HK-2 (cell line): ENCODE data around the gene ZBTB21.

Source experiments
- DNase-seq: peaks from one replicate; pipeline ENCODE4 v3.0.0-alpha.2; 2018; ENCODE audit not compliant: unreplicated experiment

Gene ZBTB21

GRCh38 chr21:42009831-42010506 is at the start of gene ZBTB21:
ZBTB21 (minus strand) TSS chr21:42010360; CDS start chr21:41994095, 16,265 bp downstream.
- peak; percentile 94 for DNase-seq

- DNase-seq = no peak
Measured at GRCh38 chr21:42059721-42060120, 49.6 kb upstream of the ZBTB21 start.

DNA sequence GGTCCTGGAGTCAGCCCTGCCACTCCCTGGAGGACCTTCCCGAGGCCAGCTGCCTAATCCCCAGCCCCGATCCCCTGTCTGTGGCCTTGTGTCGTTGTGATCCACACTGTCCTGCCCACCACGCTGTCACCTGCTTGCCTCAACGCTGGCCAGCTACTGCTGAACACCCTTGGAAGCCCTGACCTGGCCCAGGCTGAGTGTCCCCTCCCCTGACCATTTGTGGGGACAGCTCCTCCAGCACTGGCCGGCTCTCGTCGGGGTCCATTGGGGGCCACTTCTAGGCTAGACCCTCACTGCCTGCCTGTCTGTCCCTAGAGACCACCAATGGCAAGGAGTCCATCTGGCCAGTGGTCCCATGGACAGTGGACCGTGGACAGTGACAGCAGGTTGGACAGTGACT is 49.0 kb upstream of the ZBTB21 start:
- no peak for DNase-seq

GRCh38 chr21:42058631-42059111 is 48.5 kb upstream of the ZBTB21 start:
- DNase-seq = no peak

DNA sequence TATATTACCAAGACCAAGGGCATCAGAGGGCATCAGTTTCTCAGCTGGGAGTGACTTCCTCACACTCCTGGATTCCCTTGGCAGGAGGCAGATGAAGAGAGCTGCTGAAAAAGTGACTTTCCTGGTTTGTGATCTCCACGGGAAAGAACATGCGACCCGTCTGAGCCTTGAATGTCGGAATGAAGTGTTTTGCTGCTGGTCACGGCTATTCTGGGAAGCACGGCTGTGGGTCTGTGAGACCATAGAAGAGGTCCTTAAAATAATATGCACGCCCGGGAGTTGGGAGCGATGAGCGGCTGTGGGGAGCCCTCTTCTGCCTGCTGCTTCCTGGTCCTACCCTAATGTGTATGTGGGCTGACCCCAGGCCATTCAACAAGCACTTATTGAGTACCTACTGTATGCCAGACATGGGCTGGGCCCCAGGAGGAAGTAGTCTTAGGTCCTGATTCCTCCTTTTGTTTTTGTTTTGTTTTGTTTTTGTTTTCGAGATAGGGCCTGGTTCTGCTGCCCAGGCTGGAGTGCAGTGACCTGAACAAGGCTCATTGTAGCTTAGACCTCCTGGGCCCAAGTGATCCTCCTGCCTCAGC is 47.8 kb upstream of the ZBTB21 start:
- no peak for DNase-seq

DNA sequence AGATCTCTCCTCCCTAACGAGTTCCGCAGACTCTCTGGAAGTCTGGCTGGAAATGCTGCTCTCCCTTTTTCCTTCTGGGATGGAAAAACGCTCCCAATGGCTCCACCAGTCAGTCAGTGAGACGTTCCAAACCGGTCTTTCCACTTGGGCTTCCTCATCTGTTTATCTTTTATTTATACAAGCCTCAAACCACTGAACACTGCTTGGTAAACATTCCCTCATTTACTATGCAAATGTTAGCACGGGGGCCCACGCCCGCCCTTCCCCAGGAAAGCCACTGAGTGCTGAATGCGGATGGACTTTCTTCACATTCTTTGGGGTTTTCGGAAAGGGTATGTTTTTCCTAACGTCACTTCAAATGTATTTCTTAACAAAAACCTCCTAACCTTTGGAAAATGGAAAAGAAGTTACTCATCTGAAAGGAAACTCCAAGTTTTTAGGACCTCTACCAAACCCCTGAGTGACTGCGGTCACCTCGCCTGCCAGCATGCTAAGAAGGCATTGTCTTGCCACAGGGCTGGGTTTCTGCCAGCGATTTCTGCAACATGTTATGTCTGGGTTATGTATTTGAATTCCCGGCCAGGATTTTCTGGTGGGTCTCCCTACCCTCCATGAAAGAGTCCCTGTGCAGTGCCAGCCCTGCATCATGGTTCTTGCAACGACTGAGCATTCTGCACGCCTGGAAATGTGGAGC is 47.0 kb upstream of the ZBTB21 start:
- DNase-seq = no peak

GRCh38 chr21:42056468-42056867 is 46.3 kb upstream of the ZBTB21 start:
- no peak for DNase-seq

GRCh38 chr21:42055425-42055824 is 45.3 kb upstream of the ZBTB21 start:
- DNase-seq = no peak

DNA sequence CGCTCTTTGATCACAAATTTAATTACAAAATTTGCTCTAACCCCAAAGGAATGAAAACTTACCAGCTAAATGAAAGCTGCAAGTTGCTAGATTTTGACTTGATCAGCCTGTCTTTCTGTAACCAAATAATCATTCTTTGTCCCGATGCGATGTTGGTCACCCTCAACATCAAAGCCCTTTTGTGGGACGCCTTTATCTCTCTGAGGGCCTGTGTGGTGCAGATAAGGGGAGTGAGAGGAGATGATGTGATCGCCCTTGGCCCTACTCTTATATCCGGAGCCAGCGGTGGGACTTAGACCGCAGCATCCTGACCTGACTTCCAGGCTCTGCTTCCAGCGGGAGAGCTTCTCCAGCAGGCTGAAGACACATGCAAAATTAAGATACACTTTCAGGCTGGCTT is 41.6 kb upstream of the ZBTB21 start:
- no peak for DNase-seq

- no peak for DNase-seq
Measured at GRCh38 chr21:42049578-42050430, 39.6 kb upstream of the ZBTB21 start.

GRCh38 chr21:42048870-42049577 is 38.9 kb upstream of the ZBTB21 start:
- DNase-seq = no peak

GRCh38 chr21:42047821-42048613 is 37.9 kb upstream of the ZBTB21 start:
- peak; percentile 51 for DNase-seq

- no peak for DNase-seq
Measured at GRCh38 chr21:42044871-42045495, 34.8 kb upstream of the ZBTB21 start.

DNA sequence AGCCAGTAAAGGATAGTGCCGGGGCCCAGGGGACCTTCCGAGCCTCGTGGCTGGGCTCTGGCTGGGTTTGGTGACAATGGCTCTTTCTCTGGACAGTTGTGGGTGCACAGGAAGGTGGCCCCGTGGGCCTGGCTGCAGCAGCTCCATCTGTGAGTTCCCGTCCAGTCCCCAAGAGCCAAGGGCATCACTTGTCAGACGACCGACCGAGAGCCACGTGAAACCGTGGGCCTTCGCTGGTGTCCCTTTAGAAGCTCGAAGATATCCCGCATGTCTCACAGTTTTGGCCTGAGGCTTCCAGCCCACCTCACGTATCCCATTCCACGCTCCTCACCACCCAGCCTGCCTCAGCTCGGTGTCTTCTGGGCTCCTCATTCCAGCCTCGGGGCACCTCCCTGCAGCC is 33.8 kb upstream of the ZBTB21 start:
- no peak for DNase-seq

- no peak for DNase-seq
Measured at GRCh38 chr21:42043201-42043895, 33.2 kb upstream of the ZBTB21 start.

- DNase-seq = no peak
Measured at GRCh38 chr21:42042651-42043050, 32.5 kb upstream of the ZBTB21 start.

DNA sequence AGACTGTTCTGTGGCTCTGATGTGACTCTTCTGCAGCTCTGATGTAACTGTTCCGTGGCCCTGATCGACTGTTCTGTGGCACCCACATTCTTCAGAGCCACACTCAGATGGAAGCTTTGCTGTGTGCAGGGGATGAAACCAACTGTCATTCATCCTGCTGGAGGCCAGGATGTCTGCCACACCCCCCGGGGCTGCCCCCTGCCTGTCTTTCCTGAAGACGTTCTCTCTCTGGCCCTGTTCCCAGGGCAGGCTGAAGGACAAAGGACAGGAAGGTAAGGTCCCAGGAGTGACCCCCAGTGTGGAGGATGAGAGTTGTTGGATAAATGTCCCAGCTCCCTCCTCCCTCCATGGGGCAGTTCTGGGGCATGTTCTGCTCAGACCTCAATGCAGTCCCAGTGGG is 31.6 kb upstream of the ZBTB21 start:
- no peak for DNase-seq

GRCh38 chr21:42041246-42041645 is 31.1 kb upstream of the ZBTB21 start:
- DNase-seq = no peak

- peak; percentile 75 for DNase-seq
Measured at GRCh38 chr21:42040411-42041180, 30.4 kb upstream of the ZBTB21 start.
